Activated CD8-positive, alpha-beta T cell treated with anti-CD3 and anti-CD28 coated beads, Interleukin-2, amount 10 ng/mL, durations not matched to agents 7 days and 5 days (primary cell): ENCODE measurements around the gene NEUROD1. TPM values are rescaled to one million over a fixed set of nuclear protein-coding genes. Genes with fewer than 3 reads are reported as not detected.

Experiments
- ATAC-seq: fragments of 150-1000 bp; cut with Tn5 transposase; one replicate; pipeline ENCODE4 v1.10.0; 2021; ENCODE audit warnings: moderate library complexity
- CTCF ChIA-PET: fragments of 350-600 bp; sonication (Branson Sonifier 250); formaldehyde crosslinking; loops from one replicate; lab custom pipeline; 2021; ENCODE audit warnings: antibody characterized with exemption; lab: Charles Lee
- POLR2A ChIA-PET: fragments of 350-600 bp; sonication (Branson Sonifier 250); formaldehyde crosslinking; loops from one replicate; lab custom pipeline; 2021; ENCODE audit warnings: antibody characterized with exemption; lab: Charles Lee
- DNase-seq: peaks from one replicate; pipeline ENCODE4 v3.0.0-alpha.2; 2020
- H3K27ac Mint-ChIP-seq: one replicate; pipeline ENCODE4 v1.8.0; 2021; ENCODE audit warnings: mild to moderate bottlenecking, mixed read lengths
- H3K27me3 Mint-ChIP-seq: one replicate; pipeline ENCODE4 v1.8.0; 2021; ENCODE audit warnings: low read depth, mixed read lengths
- H3K36me3 Mint-ChIP-seq: one replicate; pipeline ENCODE4 v1.8.0; 2021; ENCODE audit warnings: low read depth, mixed read lengths
- H3K4me1 Mint-ChIP-seq: one replicate; pipeline ENCODE4 v1.8.0; 2021; ENCODE audit warnings: low read depth, mixed read lengths
- H3K4me3 Mint-ChIP-seq: one replicate; pipeline ENCODE4 v1.8.0; 2021; ENCODE audit warnings: mild to moderate bottlenecking, mixed read lengths
- H3K9me3 Mint-ChIP-seq: one replicate; pipeline ENCODE4 v1.8.0; 2022; ENCODE audit warnings: mixed read lengths; ENCODE audit not compliant: insufficient read depth
- total RNA-seq, 2 experiments: library from RNA; stranded (reverse); gene quantifications; one replicate each; pipeline ENCODE4 v1.2.3, GENCODE V29; 2021

NEUROD1 gene
- total RNA-seq, 2 experiments from 2014 or later = not detected

DNA sequence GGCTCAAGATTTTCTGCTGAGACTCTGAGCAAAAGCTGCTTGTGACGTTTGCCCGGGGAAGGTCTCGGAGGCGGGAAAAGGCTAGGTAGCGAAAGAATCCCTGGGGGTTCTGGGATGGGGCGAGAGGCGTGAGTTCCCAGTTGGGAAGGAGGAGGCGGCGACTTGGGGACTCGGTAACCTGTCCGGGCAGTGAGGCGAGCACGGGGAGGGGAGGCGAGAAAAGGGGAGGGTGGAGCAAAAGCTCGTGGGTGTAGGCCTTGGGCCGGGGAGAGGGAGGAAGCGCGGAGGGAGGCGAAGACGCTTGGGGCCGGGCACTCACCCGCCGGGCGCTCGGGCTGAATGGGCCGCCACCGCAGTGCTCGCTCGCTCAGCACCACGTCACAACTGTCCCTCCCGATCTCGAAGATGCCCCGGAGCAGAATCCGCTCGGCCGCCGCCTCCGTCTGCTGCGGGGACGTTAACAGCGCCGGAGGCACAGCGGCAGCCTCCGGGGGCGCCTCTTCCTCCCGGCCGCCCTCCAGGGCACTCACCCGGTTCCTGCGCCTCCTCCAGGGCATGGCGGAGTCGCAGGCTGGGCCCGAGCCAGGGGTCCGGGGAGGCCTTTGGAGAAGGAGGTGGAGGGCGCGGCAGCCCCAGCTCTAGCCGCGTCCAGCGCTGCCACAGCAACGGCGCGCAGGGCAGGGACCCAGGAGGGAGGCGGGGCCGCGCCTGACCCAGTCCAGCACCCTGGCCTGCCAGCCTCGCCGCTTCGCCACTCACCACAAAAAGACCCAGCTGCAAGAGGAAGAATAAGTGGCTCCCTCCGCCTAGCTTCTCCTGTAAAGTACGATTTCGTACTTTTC lies 23.6 kb downstream of the NEUROD1 start, which contains the start of gene CERKL:
CERKL (minus strand) TSS at position 656 of the 842 bp plus-strand sequence; CDS start at position 557, 99 bp downstream.
- H3K27ac Mint-ChIP-seq = no peak within 1 kb of the TSS
- CTCF ChIA-PET = interaction anchor here (0.6 to 1.0 kb wide), 5 partner anchors 34 to 85 kb away, joined by 3 read pairs; no protein-coding TSS in a partner anchor

DNA sequence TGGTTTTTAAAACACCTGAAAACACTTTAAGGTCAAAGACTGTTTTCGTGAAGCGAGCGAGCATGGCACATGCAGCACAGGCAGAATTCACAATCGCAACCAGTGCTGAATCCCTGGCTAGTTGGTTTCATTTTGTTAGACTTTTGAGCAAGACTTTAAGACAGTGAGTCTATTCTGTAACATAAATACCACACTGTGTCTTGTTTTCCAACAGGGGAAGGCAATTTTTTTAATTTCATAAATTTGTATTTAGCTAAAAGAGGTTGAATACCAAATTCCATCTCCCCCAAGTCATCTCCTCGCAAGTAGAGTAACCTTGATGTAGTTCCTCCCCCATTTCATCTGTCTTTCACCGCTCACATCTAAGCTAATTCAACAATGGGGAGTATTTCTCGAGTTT lies 24.8 kb downstream of the NEUROD1 start:
- no peak for ATAC-seq
- H3K27ac Mint-ChIP-seq = no peak overlapping the region
- DNase-seq = no peak
- H3K4me1 Mint-ChIP-seq = peaks cover 9% of the 10 kb centered on the region
- no peaks in the 10 kb centered on the region for H3K9me3 Mint-ChIP-seq
- H3K27me3 Mint-ChIP-seq = peaks cover 61% of the 10 kb centered on the region
- CTCF ChIA-PET = interaction anchor here (0.8 kb wide), 1 partner anchor 60 kb away, joined by 3 read pairs; no protein-coding TSS in a partner anchor
- POLR2A ChIA-PET = no interaction called here
- H3K4me3 Mint-ChIP-seq = no peak overlapping the region
- no peaks in the 10 kb centered on the region for H3K36me3 Mint-ChIP-seq

More for the DNA sequence above, 23.6 kb downstream of the NEUROD1 start, which contains the start of gene CERKL:
- Mint-ChIP-seq H3K36me3 (no peaks in the 10 kb centered on the region), H3K4me3 (peak within 1 kb of the TSS; percentile 70), H3K4me1 (peaks cover 9% of the 10 kb centered on the region), H3K9me3 (no peaks in the 10 kb centered on the region), H3K27me3 (peaks cover 51% of the 10 kb centered on the region)
- DNase-seq (peak; percentile 37), ATAC-seq (peak; percentile 88)
- POLR2A ChIA-PET = interaction anchor here (0.6 kb wide), 1 partner anchor 61 kb away, joined by 4 read pairs; no protein-coding TSS in a partner anchor

DNA sequence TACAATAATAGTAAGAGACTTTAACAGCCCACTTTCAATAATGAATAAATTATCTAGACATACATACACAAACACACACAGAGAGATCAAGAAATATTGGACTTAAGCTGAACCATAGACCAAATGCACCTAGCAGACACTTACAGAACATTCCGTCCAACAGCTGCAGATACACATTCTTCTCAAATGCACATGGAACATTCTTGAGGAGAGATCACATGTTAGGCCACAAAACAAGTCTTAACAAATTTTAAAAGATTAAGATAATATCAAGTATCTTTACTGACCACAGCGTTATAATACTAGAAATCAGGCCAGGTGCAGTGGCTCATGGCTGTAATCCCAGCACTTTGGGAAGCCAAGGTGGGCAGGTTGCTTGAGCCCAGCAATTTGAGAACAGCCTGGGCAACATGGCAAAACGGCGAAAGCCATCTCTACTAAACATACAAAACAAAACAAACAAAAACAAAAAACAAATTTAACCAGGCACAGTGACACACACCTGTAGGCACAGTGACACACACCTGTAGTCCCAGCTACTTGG lies 30.8 kb downstream of the NEUROD1 start:
- Mint-ChIP-seq H3K27ac (no peak overlapping the region), H3K9me3 (no peaks in the 10 kb centered on the region), H3K27me3 (peaks cover 47% of the 10 kb centered on the region), H3K36me3 (no peaks in the 10 kb centered on the region), H3K4me3 (no peak overlapping the region), H3K4me1 (no peaks in the 10 kb centered on the region)
- POLR2A ChIA-PET = no interaction called here
- CTCF ChIA-PET = interaction anchor here (0.6 kb wide), 1 partner anchor 16 kb away, joined by 3 read pairs; no protein-coding TSS in a partner anchor
- ATAC-seq (no peak), DNase-seq (no peak)

DNA sequence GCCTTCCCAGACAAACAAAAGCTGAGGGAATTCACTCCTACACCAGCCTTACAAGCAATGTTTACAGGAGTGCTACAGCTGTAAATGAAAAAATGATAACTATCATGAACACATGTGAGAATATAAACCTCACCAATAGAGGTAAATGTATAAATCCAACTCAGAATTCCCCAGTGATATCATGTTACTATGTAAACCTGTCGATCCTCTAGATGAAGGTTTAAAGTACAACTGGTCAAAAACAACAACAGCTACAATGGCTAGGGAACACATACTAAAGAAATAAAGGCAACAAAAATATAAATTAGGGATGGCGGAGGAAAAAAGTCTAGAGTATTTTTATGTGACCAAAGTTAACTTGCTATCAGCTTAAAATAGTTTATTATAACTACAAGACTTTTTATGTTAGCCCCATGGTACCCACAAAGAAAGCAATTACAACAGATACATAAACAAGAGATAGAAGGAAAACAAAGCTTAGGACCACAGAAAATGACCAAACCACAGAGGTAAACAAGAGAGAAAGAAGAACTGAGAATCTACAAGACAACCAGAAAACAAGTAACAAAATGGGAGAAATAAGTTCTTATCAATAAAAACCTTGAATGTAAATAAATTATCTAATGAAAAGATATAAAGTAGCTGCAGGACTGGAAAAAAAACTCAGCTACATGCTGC lies 31.7 kb downstream of the NEUROD1 start:
- Mint-ChIP-seq H3K4me3 (no peak overlapping the region), H3K9me3 (no peaks in the 10 kb centered on the region), H3K27ac (no peak overlapping the region), H3K4me1 (no peaks in the 10 kb centered on the region), H3K27me3 (peaks cover 46% of the 10 kb centered on the region), H3K36me3 (no peaks in the 10 kb centered on the region)
- CTCF ChIA-PET = interaction anchor here (0.6 kb wide), 1 partner anchor 17 kb away, joined by 3 read pairs; no protein-coding TSS in a partner anchor
- no peak for DNase-seq
- no peak for ATAC-seq
- POLR2A ChIA-PET = no interaction called here

- H3K9me3 Mint-ChIP-seq = no peaks in the 10 kb centered on the region
- ChIA-PET POLR2A (no interaction called here), CTCF (no interaction called here)
- H3K27ac Mint-ChIP-seq = no peak overlapping the region
- no peak overlapping the region for H3K4me3 Mint-ChIP-seq
- DNase-seq (no peak), ATAC-seq (no peak)
- H3K4me1 Mint-ChIP-seq = no peaks in the 10 kb centered on the region
- peaks cover 32% of the 10 kb centered on the region for H3K27me3 Mint-ChIP-seq
- H3K36me3 Mint-ChIP-seq = no peaks in the 10 kb centered on the region
Observed at GRCh38 chr2:181646415-181646987, 33.8 kb downstream of the NEUROD1 start.

DNA sequence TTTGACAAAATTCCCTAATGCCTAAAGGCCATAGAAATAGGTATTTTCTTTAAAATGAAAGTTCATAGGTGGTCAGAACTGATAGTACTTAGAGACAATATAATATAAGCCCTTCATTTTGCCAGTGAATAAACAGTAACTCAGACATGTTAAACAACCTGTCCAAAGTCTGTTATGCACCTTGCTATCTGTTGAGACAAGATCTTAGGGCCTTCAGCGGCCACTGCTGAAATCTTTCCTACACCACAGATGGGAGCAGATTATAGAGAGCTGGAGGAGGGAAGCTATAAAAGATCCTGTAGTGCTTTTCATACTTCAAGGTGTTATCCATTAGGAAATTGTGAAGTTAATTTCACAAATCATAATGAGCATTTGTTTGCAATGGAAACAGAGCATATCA lies 37.2 kb downstream of the NEUROD1 start:
- Mint-ChIP-seq H3K4me1 (no peaks in the 10 kb centered on the region), H3K36me3 (no peaks in the 10 kb centered on the region), H3K27ac (no peak overlapping the region), H3K27me3 (peaks cover 16% of the 10 kb centered on the region), H3K9me3 (no peaks in the 10 kb centered on the region), H3K4me3 (no peak overlapping the region)
- DNase-seq (no peak), ATAC-seq (no peak)
- ChIA-PET CTCF (no interaction called here), POLR2A (no interaction called here)

- CTCF ChIA-PET = interaction anchor here (1.0 to 1.8 kb wide), 2 partner anchors 16 to 73 kb away, joined by 4 to 6 read pairs; no protein-coding TSS in a partner anchor
- H3K27me3 Mint-ChIP-seq = peaks cover 11% of the 10 kb centered on the region
- H3K27ac Mint-ChIP-seq = no peak overlapping the region
- POLR2A ChIA-PET = no interaction called here
- DNase-seq = no peak
- no peaks in the 10 kb centered on the region for H3K9me3 Mint-ChIP-seq
- H3K4me1 Mint-ChIP-seq = no peaks in the 10 kb centered on the region
- H3K36me3 Mint-ChIP-seq = no peaks in the 10 kb centered on the region
- H3K4me3 Mint-ChIP-seq = no peak overlapping the region
- ATAC-seq = no peak
Observed at GRCh38 chr2:181642086-181642485, 38.2 kb downstream of the NEUROD1 start.

DNA sequence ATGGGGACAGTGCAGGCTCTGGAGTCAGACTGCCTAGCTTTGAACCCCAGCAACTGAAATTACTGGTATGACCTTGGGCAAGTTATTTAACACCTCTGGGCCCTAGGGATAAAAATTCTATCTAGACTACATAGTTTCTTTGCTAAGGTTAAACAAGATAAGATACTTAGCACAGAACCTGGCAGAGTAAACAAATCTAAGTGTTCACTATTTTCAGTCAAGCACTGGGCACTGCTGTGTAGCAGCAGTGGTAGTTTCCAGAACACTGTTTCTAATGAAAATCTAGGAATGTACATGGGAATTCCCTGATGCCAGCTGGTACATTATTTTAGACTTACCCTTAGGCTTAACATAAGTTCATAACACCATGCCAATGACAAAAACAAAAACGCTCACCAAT lies 40.6 kb downstream of the NEUROD1 start:
- no peaks in the 10 kb centered on the region for H3K4me1 Mint-ChIP-seq
- H3K27ac Mint-ChIP-seq = no peak overlapping the region
- DNase-seq (no peak), ATAC-seq (no peak)
- H3K4me3 Mint-ChIP-seq = no peak overlapping the region
- ChIA-PET POLR2A (no interaction called here), CTCF (interaction anchor here (1.5 kb wide), 1 partner anchor 68 kb away, joined by 5 read pairs; no protein-coding TSS in a partner anchor)
- peaks cover 6% of the 10 kb centered on the region for H3K27me3 Mint-ChIP-seq
- H3K9me3 Mint-ChIP-seq = no peaks in the 10 kb centered on the region
- no peaks in the 10 kb centered on the region for H3K36me3 Mint-ChIP-seq

- ATAC-seq (no peak), DNase-seq (no peak)
- Mint-ChIP-seq H3K36me3 (no peaks in the 10 kb centered on the region), H3K27me3 (peaks cover 15% of the 10 kb centered on the region), H3K4me3 (no peak overlapping the region), H3K27ac (no peak overlapping the region), H3K4me1 (peaks cover 2% of the 10 kb centered on the region), H3K9me3 (no peaks in the 10 kb centered on the region)
- ChIA-PET POLR2A (no interaction called here), CTCF (interaction anchor here (1.1 kb wide), 1 partner anchor 107 kb away, joined by 3 read pairs; no protein-coding TSS in a partner anchor)
Observed at GRCh38 chr2:181632733-181633401, 47.5 kb downstream of the NEUROD1 start.

DNA sequence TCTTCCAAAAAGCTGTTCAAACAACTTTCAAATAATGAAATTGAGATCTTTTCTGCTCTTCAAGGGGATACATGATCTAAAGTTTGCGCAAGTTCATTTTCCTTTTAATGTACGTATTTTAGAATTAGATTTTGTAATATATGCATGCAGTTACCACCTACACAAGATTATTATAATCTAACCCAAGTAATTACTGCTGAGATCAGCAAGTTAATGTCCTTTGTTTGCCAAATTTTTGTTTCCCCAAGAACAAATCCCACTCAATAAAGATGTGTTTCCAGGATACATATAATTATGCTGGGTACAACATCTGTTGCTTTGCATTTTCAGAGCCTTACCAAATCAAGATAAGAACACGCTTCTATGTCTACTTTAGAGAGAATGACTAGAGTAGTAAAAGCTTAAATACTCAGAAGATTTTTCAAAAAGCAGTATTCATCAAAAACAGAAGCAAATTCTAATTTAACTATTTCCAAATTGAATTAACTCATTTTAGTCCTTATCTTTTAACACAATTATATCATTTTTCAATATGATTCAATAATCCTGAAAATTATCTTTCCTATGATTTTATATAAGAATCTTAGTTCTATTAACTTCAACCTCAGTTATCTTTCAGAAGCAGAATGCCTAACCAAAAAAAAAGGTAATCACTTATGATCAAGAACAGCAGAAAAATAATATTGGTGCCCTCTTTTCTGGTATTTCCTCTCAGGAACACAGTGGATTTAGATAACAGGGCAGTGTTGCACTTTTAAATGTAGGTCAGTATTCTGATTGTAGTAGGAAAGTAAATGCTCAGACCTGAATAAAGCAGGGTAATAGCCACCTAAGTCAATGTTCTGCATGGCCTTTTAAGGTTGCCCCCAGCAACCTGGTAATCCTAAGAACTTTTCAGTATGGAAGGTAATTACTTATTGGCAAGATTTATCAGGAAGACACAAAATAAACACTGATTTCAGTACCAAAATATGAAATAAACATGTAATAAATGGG lies 51.4 kb downstream of the NEUROD1 start:
- POLR2A ChIA-PET = no interaction called here
- CTCF ChIA-PET = no interaction called here
- no peaks in the 10 kb centered on the region for H3K9me3 Mint-ChIP-seq
- no peak overlapping the region for H3K4me3 Mint-ChIP-seq
- ATAC-seq (no peak), DNase-seq (no peak)
- peaks cover 2% of the 10 kb centered on the region for H3K4me1 Mint-ChIP-seq
- H3K36me3 Mint-ChIP-seq = no peaks in the 10 kb centered on the region
- no peak overlapping the region for H3K27ac Mint-ChIP-seq
- peaks cover 27% of the 10 kb centered on the region for H3K27me3 Mint-ChIP-seq
